ENCODE data around the gene RAC3. TPM values are rescaled to one million over a fixed set of nuclear protein-coding genes. Genes with fewer than 3 reads are reported as not detected.

RAC3 gene
- 10 to 100 TPM in 1 of 2 experiments, 1 to 10 TPM in 1; 9.6 to 10.6 TPM for total RNA-seq

GRCh38 chr17:82031303-82031884 lies at the start of gene RAC3:
Gene RAC3, plus strand, starts transcription at chr17:82031678. Its CDS starts 84 bp downstream, at chr17:82031762.
- DNase-seq (peak; percentile 46), ATAC-seq (peak; percentile 54)
- Mint-ChIP-seq H3K9me3 (ENCODE audit: low read depth) (no peaks in the 10 kb centered on the region), H3K27me3 (no peaks in the 10 kb centered on the region), H3K36me3 (ENCODE audit: low read depth) (peaks cover 11% of the 10 kb centered on the region), H3K4me3 (peak within 1 kb of the TSS; percentile 67), H3K27ac (no peak within 1 kb of the TSS), H3K4me1 (peaks cover 18% of the 10 kb centered on the region)
- intact Hi-C loops (cut with DNase I, micrococcal nuclease): loop anchor here (1.0 to 10.0 kb wide), 5 partner anchors 8 to 466 kb away; partner anchors contain the start of genes LRRC45 (in 2 of the 2), ALYREF (in 1 of the 2), ANAPC11 (in 1 of the 2) and FASN (in 1 of the 2)
- ChIA-PET POLR2A (no interaction called here), CTCF (interaction anchor here (0.9 to 3.4 kb wide), 5 partner anchors 34 to 126 kb away, joined by 4 to 35 read pairs (median 6); partner anchors contain the start of genes DUS1L and FASN)

GRCh38 chr17:81983011-81983638 lies 48.4 kb upstream of the RAC3 start:
- ChIA-PET POLR2A (no interaction called here), CTCF (interaction anchor here (0.6 to 0.7 kb wide), 2 partner anchors 38 to 326 kb away, joined by 3 read pairs; no protein-coding TSS in a partner anchor)
- H3K9me3 Mint-ChIP-seq (ENCODE audit: low read depth): no peaks in the 10 kb centered on the region

DNA sequence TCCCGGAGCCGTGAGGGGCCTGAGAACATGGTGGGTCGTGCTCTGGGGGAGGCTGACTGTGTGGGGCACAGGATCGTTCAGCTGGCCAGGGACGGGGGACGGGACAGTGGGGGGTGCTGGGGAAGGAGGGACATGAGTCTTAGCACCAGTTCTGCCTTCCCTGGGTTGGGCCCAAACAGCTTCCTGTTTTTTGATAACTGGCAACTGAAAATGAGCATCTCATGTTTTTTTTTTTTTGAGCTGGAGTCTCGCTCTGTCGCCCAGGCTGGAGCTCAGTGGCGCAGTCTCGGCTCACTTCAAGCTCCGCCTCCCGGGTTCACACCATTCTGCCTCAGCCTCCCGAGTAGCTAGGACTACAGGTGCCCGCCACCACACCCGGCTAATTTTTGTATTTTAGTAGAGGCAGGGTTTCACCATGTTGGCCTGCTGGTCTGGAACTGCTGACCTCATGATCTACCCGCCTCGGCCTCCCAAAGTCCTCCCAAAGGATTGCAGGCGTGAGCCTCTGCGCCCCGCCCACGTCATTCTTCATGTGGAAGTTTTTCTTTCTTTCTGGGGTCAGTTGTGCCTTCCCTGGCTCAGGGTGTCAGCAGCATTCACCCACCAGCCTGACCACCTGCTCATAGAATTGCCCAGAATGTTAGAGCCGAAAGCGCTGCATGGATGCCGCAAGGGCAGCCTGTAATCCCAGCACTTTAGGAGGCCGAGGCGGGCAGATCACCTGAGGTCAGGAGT lies 47.7 kb upstream of the RAC3 start:
- DNase-seq (no peak), ATAC-seq (no peak)
- peaks cover 22% of the 10 kb centered on the region for H3K4me1 Mint-ChIP-seq
- H3K27ac Mint-ChIP-seq: no peak overlapping the region
- H3K4me3 Mint-ChIP-seq: no peak overlapping the region
- POLR2A ChIA-PET: no interaction called here
- CTCF ChIA-PET: no interaction called here
- H3K9me3 Mint-ChIP-seq (ENCODE audit: low read depth): no peaks in the 10 kb centered on the region
- peaks cover 8% of the 10 kb centered on the region for H3K36me3 Mint-ChIP-seq (ENCODE audit: low read depth)
- H3K27me3 Mint-ChIP-seq: no peaks in the 10 kb centered on the region
- intact Hi-C loops (cut with DNase I, micrococcal nuclease): no loop called here

More at GRCh38 chr17:81983011-81983638, 48.4 kb upstream of the RAC3 start:
- intact Hi-C loops (cut with DNase I, micrococcal nuclease): no loop called here
- DNase-seq (no peak), ATAC-seq (no peak)
- no peak overlapping the region for H3K27ac Mint-ChIP-seq
- H3K4me1 Mint-ChIP-seq: peaks cover 25% of the 10 kb centered on the region
- H3K36me3 Mint-ChIP-seq (ENCODE audit: low read depth): peaks cover 8% of the 10 kb centered on the region
- H3K27me3 Mint-ChIP-seq: no peaks in the 10 kb centered on the region
- no peak overlapping the region for H3K4me3 Mint-ChIP-seq

DNA sequence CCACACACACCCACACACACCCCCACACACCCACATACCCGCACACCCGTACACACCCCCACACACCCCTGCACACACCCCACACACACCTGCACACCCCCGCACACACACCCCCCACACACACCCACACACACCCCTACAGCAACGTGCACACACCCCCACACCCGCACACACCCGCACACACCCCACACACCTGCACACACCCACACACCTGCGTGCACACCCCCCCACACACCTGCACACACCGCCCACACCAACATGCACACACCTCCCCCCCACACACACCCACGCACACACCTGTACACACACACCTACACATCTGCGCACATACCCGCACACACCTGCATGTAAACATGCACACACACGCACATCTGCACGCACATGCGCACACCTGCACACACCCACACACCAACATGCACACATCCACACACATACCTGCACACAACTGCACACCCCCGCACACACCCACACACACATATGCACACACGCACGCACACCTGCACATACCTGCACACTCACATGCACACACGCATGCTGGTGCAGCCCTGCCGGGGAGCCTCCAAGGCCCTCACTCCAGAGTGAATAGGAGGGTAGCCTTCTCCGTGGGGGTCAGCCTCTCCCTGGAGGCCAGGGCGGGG lies 46.6 kb upstream of the RAC3 start:
- DNase-seq: no peak
- Mint-ChIP-seq H3K4me1 (peaks cover 12% of the 10 kb centered on the region), H3K27ac (no peak overlapping the region), H3K27me3 (no peaks in the 10 kb centered on the region), H3K36me3 (ENCODE audit: low read depth) (peaks cover 8% of the 10 kb centered on the region), H3K4me3 (no peak overlapping the region), H3K9me3 (ENCODE audit: low read depth) (no peaks in the 10 kb centered on the region)
- POLR2A ChIA-PET: no interaction called here
- no peak for ATAC-seq
- intact Hi-C loops (cut with DNase I, micrococcal nuclease): no loop called here
- CTCF ChIA-PET: no interaction called here

GRCh38 chr17:81986606-81987005 lies 44.9 kb upstream of the RAC3 start:
- CTCF ChIA-PET: no interaction called here
- intact Hi-C loops (cut with DNase I, micrococcal nuclease): no loop called here
- POLR2A ChIA-PET: no interaction called here
- no peaks in the 10 kb centered on the region for H3K9me3 Mint-ChIP-seq (ENCODE audit: low read depth)
- ATAC-seq: no peak
- no peak overlapping the region for H3K27ac Mint-ChIP-seq
- no peaks in the 10 kb centered on the region for H3K27me3 Mint-ChIP-seq
- peaks cover 8% of the 10 kb centered on the region for H3K36me3 Mint-ChIP-seq (ENCODE audit: low read depth)
- H3K4me3 Mint-ChIP-seq: no peak overlapping the region
- no peak for DNase-seq
- peaks cover 4% of the 10 kb centered on the region for H3K4me1 Mint-ChIP-seq

DNA sequence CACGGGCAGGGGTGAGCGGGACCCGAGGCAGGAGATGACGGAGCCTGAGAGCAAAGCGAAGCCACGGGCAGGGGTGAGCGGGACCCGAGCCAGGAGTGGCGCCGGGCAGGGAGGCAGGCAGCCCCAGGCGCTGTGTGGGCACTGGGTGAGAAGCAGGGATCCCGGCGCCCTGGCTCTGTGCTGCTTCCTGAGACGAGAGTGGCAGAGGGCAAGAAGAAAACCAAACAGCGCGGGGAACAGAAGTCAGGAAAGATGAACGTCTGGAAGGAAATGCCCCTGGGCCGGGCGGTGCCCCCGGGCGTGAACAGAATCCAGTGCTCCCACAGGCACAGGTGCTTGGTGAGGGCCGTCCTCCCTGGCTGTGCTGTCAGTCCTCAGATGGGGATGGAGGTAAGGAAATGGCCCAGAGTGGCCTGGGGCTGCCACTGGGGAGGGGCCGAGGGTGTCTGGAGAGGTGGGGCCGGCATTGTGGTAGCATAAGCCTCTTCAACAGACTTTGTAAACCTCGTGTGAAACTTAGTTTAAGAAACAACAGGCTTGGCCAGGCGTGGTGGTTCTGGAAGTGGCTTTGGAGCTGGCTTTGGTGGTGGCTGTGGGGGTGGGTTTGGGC lies 44.2 kb upstream of the RAC3 start:
- ATAC-seq (no peak), DNase-seq (no peak)
- Mint-ChIP-seq H3K27me3 (no peaks in the 10 kb centered on the region), H3K4me3 (no peak overlapping the region), H3K9me3 (ENCODE audit: low read depth) (no peaks in the 10 kb centered on the region), H3K4me1 (peaks cover 4% of the 10 kb centered on the region), H3K27ac (no peak overlapping the region), H3K36me3 (ENCODE audit: low read depth) (peaks cover 8% of the 10 kb centered on the region)
- intact Hi-C loops (cut with DNase I, micrococcal nuclease): no loop called here
- CTCF ChIA-PET: no interaction called here
- POLR2A ChIA-PET: no interaction called here

- POLR2A ChIA-PET: interaction anchor here (0.5 kb wide), 1 partner anchor 376 kb away, joined by 3 read pairs; no protein-coding TSS in a partner anchor
- ATAC-seq: no peak
These were observed 40.4 kb upstream of the RAC3 start for GRCh38 chr17:81990836-81991683.

DNA sequence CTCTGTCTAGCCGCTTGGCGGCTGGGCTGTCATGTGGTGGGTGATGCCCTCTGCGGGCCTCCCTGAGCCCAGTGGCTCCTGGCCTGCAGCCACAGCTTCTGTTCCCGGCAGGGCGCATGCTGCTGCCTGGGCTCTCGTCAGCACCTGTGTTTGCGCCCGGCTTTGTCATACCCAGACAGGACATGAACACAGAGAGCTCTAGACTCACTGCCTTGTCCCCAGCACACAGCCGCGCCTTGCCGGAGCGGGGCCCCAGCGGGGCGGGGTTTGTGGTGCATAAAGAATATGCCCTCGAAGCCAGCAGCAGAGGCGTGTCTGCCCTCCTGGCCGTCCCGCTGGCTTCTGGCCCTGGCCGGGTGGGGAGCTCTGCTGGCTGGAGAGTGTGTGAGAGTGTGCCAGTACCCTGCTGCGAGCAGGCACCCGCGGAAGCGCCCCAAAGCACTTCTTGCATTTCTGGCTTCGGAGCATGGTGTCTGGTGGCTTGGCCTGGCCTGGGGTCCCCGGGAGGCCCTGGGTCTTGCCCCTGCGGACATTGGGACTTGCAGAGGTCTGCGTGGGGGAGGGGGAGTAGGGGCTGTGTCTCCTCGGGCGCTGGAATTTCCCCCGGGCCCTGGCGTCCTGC lies 39.7 kb upstream of the RAC3 start:
- DNase-seq (no peak), ATAC-seq (no peak)
- peaks cover 3% of the 10 kb centered on the region for H3K36me3 Mint-ChIP-seq (ENCODE audit: low read depth)
- H3K27ac Mint-ChIP-seq: no peak overlapping the region
- H3K4me3 Mint-ChIP-seq: no peak overlapping the region
- ChIA-PET POLR2A (interaction anchor here (0.5 kb wide), 1 partner anchor 377 kb away, joined by 3 read pairs; no protein-coding TSS in a partner anchor), CTCF (interaction anchor here (0.7 kb wide), 1 partner anchor 32 kb away, joined by 3 read pairs; no protein-coding TSS in a partner anchor)
- intact Hi-C loops (cut with DNase I, micrococcal nuclease): no loop called here
- H3K4me1 Mint-ChIP-seq: no peaks in the 10 kb centered on the region
- no peaks in the 10 kb centered on the region for H3K27me3 Mint-ChIP-seq
- no peaks in the 10 kb centered on the region for H3K9me3 Mint-ChIP-seq (ENCODE audit: low read depth)

More at GRCh38 chr17:81990836-81991683, 40.4 kb upstream of the RAC3 start:
- Mint-ChIP-seq H3K4me1 (no peaks in the 10 kb centered on the region), H3K36me3 (ENCODE audit: low read depth) (peaks cover 2% of the 10 kb centered on the region), H3K9me3 (ENCODE audit: low read depth) (no peaks in the 10 kb centered on the region), H3K27ac (no peak overlapping the region), H3K27me3 (no peaks in the 10 kb centered on the region), H3K4me3 (no peak overlapping the region)
- intact Hi-C loops (cut with DNase I, micrococcal nuclease): no loop called here
- no peak for DNase-seq
- CTCF ChIA-PET: interaction anchor here (0.6 to 0.8 kb wide), 2 partner anchors 10 to 25 kb away, joined by 4 to 7 read pairs; no protein-coding TSS in a partner anchor

- DNase-seq (no peak), ATAC-seq (no peak)
- H3K9me3 Mint-ChIP-seq (ENCODE audit: low read depth): no peaks in the 10 kb centered on the region
- POLR2A ChIA-PET: no interaction called here
- CTCF ChIA-PET: interaction anchor here (0.7 kb wide), 1 partner anchor 33 kb away, joined by 3 read pairs; no protein-coding TSS in a partner anchor
- no peaks in the 10 kb centered on the region for H3K4me1 Mint-ChIP-seq
- H3K27me3 Mint-ChIP-seq: no peaks in the 10 kb centered on the region
- no peak overlapping the region for H3K4me3 Mint-ChIP-seq
- H3K36me3 Mint-ChIP-seq (ENCODE audit: low read depth): peaks cover 3% of the 10 kb centered on the region
- intact Hi-C loops (cut with DNase I, micrococcal nuclease): no loop called here
- no peak overlapping the region for H3K27ac Mint-ChIP-seq
These were observed 39.0 kb upstream of the RAC3 start for GRCh38 chr17:81992306-81993102.

Data from activated CD4-positive, alpha-beta T cell treated with anti-CD3 and anti-CD28 coated beads for 36 hours (primary cell).